IMR-90 (cell line): ENCODE data around the gene EPB41L2. TPM values are rescaled to one million over a fixed set of nuclear protein-coding genes. Genes with fewer than 3 reads are reported as not detected.

Source experiments
- ATAC-seq: fragments of 200-7000 bp; cut with Tn5 transposase; 2 replicates; pipeline ENCODE4 v1.9.1; 2020; ENCODE audit warnings: low read depth, mild to moderate bottlenecking, moderate library complexity
- BruUV-seq: library from RNA; stranded (reverse); fragments of 400-500 nt; replicated peaks from 2 replicates; lab custom pipeline; 2021; lab: Mats Ljungman, UMichigan
- CTCF ChIA-PET: fragments of 300-600 bp; formaldehyde crosslinking; extraction: SDS; loops from one replicate; lab custom pipeline; 2021; ENCODE audit warnings: antibody characterized with exemption; lab: Yijun Ruan, JAX
- POLR2A ChIA-PET: fragments of 300-600 bp; sonication (Branson Sonifier 250); formaldehyde crosslinking; loops from one replicate; lab custom pipeline; 2022; ENCODE audit warnings: antibody characterized with exemption; ENCODE audit not compliant: unreplicated experiment; lab: Charles Lee
- DNase-seq: peaks from one replicate; pipeline ENCODE4 v3.0.0; 2013
- H2AFZ ChIP-seq: replicated peaks from 2 replicates; pipeline ENCODE3; 2013; ENCODE audit warnings: low read length, mild to moderate bottlenecking; ENCODE audit not compliant: poor library complexity
- H2AK5ac ChIP-seq: 2 replicates; pipeline ENCODE4 v1.6.1; 2013; ENCODE audit warnings: low read depth, low read length, inconsistent platforms
- H2AK9ac ChIP-seq: replicated peaks from 2 replicates; pipeline ENCODE3; 2013; ENCODE audit warnings: mild to moderate bottlenecking, low read depth, low read length, moderate library complexity; ENCODE audit not compliant: poor library complexity
- H2BK120ac ChIP-seq: 2 replicates; pipeline ENCODE4 v1.6.1; 2013; ENCODE audit warnings: low read depth, low read length, inconsistent platforms
- H2BK15ac ChIP-seq: 3 replicates; pipeline ENCODE4 v1.6.1; 2013; ENCODE audit warnings: low read depth, low read length, inconsistent platforms
- H2BK20ac ChIP-seq: 2 replicates; pipeline ENCODE4 v1.6.1; 2013; ENCODE audit warnings: low read depth, mild to moderate bottlenecking, inconsistent platforms, low read length, moderate library complexity
- H2BK5ac ChIP-seq: 2 replicates; pipeline ENCODE4 v1.6.1; 2013; ENCODE audit warnings: mild to moderate bottlenecking, low read depth, low read length, inconsistent platforms; ENCODE audit not compliant: poor library complexity, severe bottlenecking
- H3K14ac ChIP-seq: replicated peaks from 2 replicates; pipeline ENCODE4 v1.6.1; 2013; ENCODE audit warnings: low read depth, low read length, inconsistent platforms
- H3K18ac ChIP-seq: 2 replicates; pipeline ENCODE4 v1.6.1; 2013; ENCODE audit warnings: low read depth, low read length, control low read depth
- H3K23ac ChIP-seq: 2 replicates; pipeline ENCODE4 v1.6.1; 2013; ENCODE audit warnings: low read depth, low read length, inconsistent platforms
- H3K27ac ChIP-seq: 2 replicates; pipeline ENCODE4 v1.5.1; 2013; ENCODE audit warnings: mild to moderate bottlenecking, control low read depth, low read length; ENCODE audit not compliant: insufficient read depth
- H3K27me3 ChIP-seq: 2 replicates; pipeline ENCODE4 v1.6.1; 2013; ENCODE audit warnings: low read length; ENCODE audit not compliant: control insufficient read depth, insufficient read depth
- H3K36me3 ChIP-seq: 2 replicates; pipeline ENCODE4 v1.6.1; 2013; ENCODE audit warnings: low read length, mixed read lengths; ENCODE audit not compliant: control insufficient read depth, insufficient read depth
- H3K4ac ChIP-seq: 2 replicates; pipeline ENCODE4 v1.6.1; 2013; ENCODE audit warnings: low read depth, low read length, inconsistent platforms
- H3K4me1 ChIP-seq: 2 replicates; pipeline ENCODE4 v1.6.1; 2013; ENCODE audit warnings: low read length, mixed read lengths; ENCODE audit not compliant: control insufficient read depth, insufficient read depth
- H3K4me2 ChIP-seq: 2 replicates; pipeline ENCODE4 v1.6.1; 2013; ENCODE audit warnings: low read depth, mild to moderate bottlenecking, control low read depth, low read length, moderate library complexity
- H3K4me3 ChIP-seq: 2 replicates; pipeline ENCODE4 v1.5.1; 2013; ENCODE audit warnings: low read depth, mild to moderate bottlenecking, control low read depth, low read length, moderate library complexity; ENCODE audit not compliant: insufficient read depth
- H3K56ac ChIP-seq: 2 replicates; pipeline ENCODE4 v1.6.1; 2013; ENCODE audit warnings: low read length, inconsistent platforms; ENCODE audit not compliant: insufficient read depth; ENCODE audit errors: extremely low read depth
- H3K79me1 ChIP-seq, 2 experiments: 2 replicates each; pipeline ENCODE4 v1.6.1; 2013; ENCODE audit warnings: low read length in 2 of 2, inconsistent platforms in 1 of 2, low read depth in 1 of 2
- H3K9ac ChIP-seq: 2 replicates; pipeline ENCODE4 v1.6.1; 2013; ENCODE audit warnings: low read depth, low read length, control low read depth
- H3K9me1 ChIP-seq: 2 replicates; pipeline ENCODE4 v1.6.1; 2013; ENCODE audit warnings: low read length, inconsistent platforms; ENCODE audit not compliant: insufficient read depth
- H3K9me3 ChIP-seq: 2 replicates; pipeline ENCODE4 v1.6.1; 2013; ENCODE audit warnings: low read length; ENCODE audit not compliant: control insufficient read depth, insufficient read depth
- H4K20me1 ChIP-seq: 2 replicates; pipeline ENCODE4 v1.6.1; 2013; ENCODE audit warnings: low read length, inconsistent platforms; ENCODE audit not compliant: insufficient read depth
- H4K5ac ChIP-seq: 2 replicates; pipeline ENCODE4 v1.6.1; 2013; ENCODE audit warnings: mild to moderate bottlenecking, low read depth, low read length, control low read depth
- H4K8ac ChIP-seq, 2 experiments: 2 replicates each; pipeline ENCODE4 v1.6.1; 2013; ENCODE audit warnings: low read depth in 2 of 2, low read length in 2 of 2, control low read depth in 1 of 2, inconsistent platforms in 1 of 2
- H4K91ac ChIP-seq: 2 replicates; pipeline ENCODE4 v1.6.1; 2013; ENCODE audit warnings: low read depth, low read length, inconsistent platforms; ENCODE audit not compliant: insufficient read depth
- BHLHE40 ChIP-seq: fragments of 150-350 bp; IDR thresholded peaks from 2 replicates; pipeline ENCODE4 v1.6.1; 2016; ENCODE audit warnings: mild to moderate bottlenecking, low read depth, low read length
- CEBPB ChIP-seq: IDR thresholded peaks from 2 replicates; pipeline ENCODE4 v1.6.1; 2012; ENCODE audit warnings: low read depth, low read length, improper control_type of control experiment
- CHD1 ChIP-seq: IDR thresholded peaks from 2 replicates; pipeline ENCODE4 v1.6.1; 2012; ENCODE audit warnings: low read depth, low read length, improper control_type of control experiment
- FOS ChIP-seq: fragments of 150-350 bp; IDR thresholded peaks from 2 replicates; pipeline ENCODE4 v1.6.1; 2016; ENCODE audit warnings: low read depth, low read length
- MAFK ChIP-seq: IDR thresholded peaks from 2 replicates; pipeline ENCODE4 v1.6.1; 2012; ENCODE audit warnings: low read depth, low read length, improper control_type of control experiment
- MAZ ChIP-seq: IDR thresholded peaks from 2 replicates; pipeline ENCODE4 v1.6.1; 2012; ENCODE audit warnings: low read depth, mild to moderate bottlenecking, low read length, improper control_type of control experiment, moderate library complexity, borderline replicate concordance
- MXI1 ChIP-seq: IDR thresholded peaks from 2 replicates; pipeline ENCODE4 v1.6.1; 2012; ENCODE audit warnings: low read depth, mild to moderate bottlenecking, low read length, moderate library complexity, borderline replicate concordance
- NFE2L2 ChIP-seq: fragments of 150-350 bp; IDR thresholded peaks from 2 replicates; pipeline ENCODE4 v1.6.1; 2016; ENCODE audit warnings: low read depth, mild to moderate bottlenecking, low read length
- POLR2A ChIP-seq: IDR thresholded peaks from 2 replicates; pipeline ENCODE4 v1.6.1; 2012; ENCODE audit warnings: mild to moderate bottlenecking, low read depth, low read length
- RAD21 ChIP-seq: IDR thresholded peaks from 2 replicates; pipeline ENCODE4 v1.6.1; 2012; ENCODE audit warnings: low read length, improper control_type of control experiment
- RCOR1 ChIP-seq: IDR thresholded peaks from 2 replicates; pipeline ENCODE4 v1.6.1; 2012; ENCODE audit warnings: mild to moderate bottlenecking, low read length, improper control_type of control experiment; ENCODE audit not compliant: insufficient replicate concordance
- RFX5 ChIP-seq: IDR thresholded peaks from 2 replicates; pipeline ENCODE4 v1.8.0; 2012; ENCODE audit warnings: low read depth, mild to moderate bottlenecking, low read length, moderate library complexity
- SMC3 ChIP-seq: fragments of 150-350 bp; IDR thresholded peaks from 2 replicates; pipeline ENCODE4 v1.6.1; 2016; ENCODE audit warnings: low read depth, mild to moderate bottlenecking, antibody characterized with exemption, low read length, moderate library complexity
- WGBS, 2 experiments: methylation state at CpG; one replicate each; pipeline versions ENCODE4 v1.1.5 to v1.1.7; 2013; ENCODE audit warnings: missing lambda C conversion rate in 2 of 2; ENCODE audit not compliant: insufficient read length in 1 of 2; ENCODE audit errors: extremely low coverage in 2 of 2; 5-methylcytosine and 5-hydroxymethylcytosine counted together
- dilution Hi-C: fragments of 300-500 bp; cut with HindIII; formaldehyde crosslinking; loops from one replicate; pipeline ENCODE4 v1.14.3; 2018; ENCODE audit warnings: low sequenced_read_pairs; ENCODE audit not compliant: unreplicated experiment
- in situ Hi-C: fragments of 300-500 bp; cut with MboI; formaldehyde crosslinking; loops from 3 replicates; pipeline ENCODE4 v1.14.3; 2019; ENCODE audit warnings: low sequenced_read_pairs, inconsistent platforms, mixed read lengths
- intact Hi-C: fragments of 100-400 bp; cut with micrococcal nuclease; formaldehyde crosslinking; loops from 2 replicates; pipeline ENCODE4 v1.10.0; 2022
- polyA plus RNA-seq, 3 experiments: library from polyadenylated mRNA; depleted of rRNA; stranded (reverse); fragments of >200 nt; gene quantifications; 2 replicates each; pipeline ENCODE4 v1.2.3, GENCODE V29; 2012; ENCODE audit warnings: low replicate concordance in 1 of 3
- total RNA-seq: library from RNA; depleted of rRNA; stranded (reverse); fragments of >200 nt; gene quantifications from 2 replicates; pipeline ENCODE4 v1.2.3, GENCODE V29; 2012
- TF ChIP-seq, protein P1 (sequence below): fragments of 150-350 bp; IDR thresholded peaks from 2 replicates; pipeline ENCODE4 v1.6.1; 2017; ENCODE audit warnings: mild to moderate bottlenecking, antibody characterized with exemption, low read length, low read depth
- TF ChIP-seq, protein P2 (sequence below): conservative IDR thresholded peaks from 2 replicates; pipeline ENCODE4 v1.5.1; 2012; ENCODE audit warnings: mild to moderate bottlenecking, low read depth, low read length, improper control_type of control experiment
- TF ChIP-seq, protein P3 (sequence below): fragments of 150-350 bp; IDR thresholded peaks from 2 replicates; pipeline ENCODE4 v1.6.1; 2016; ENCODE audit warnings: low read depth, mild to moderate bottlenecking, low read length, moderate library complexity, borderline replicate concordance

Gene EPB41L2
- total and polyA plus RNA-seq, 2 of the 4 experiments (the other 2 are of a cell fraction), result 85.7 to 99.8 TPM

DNA sequence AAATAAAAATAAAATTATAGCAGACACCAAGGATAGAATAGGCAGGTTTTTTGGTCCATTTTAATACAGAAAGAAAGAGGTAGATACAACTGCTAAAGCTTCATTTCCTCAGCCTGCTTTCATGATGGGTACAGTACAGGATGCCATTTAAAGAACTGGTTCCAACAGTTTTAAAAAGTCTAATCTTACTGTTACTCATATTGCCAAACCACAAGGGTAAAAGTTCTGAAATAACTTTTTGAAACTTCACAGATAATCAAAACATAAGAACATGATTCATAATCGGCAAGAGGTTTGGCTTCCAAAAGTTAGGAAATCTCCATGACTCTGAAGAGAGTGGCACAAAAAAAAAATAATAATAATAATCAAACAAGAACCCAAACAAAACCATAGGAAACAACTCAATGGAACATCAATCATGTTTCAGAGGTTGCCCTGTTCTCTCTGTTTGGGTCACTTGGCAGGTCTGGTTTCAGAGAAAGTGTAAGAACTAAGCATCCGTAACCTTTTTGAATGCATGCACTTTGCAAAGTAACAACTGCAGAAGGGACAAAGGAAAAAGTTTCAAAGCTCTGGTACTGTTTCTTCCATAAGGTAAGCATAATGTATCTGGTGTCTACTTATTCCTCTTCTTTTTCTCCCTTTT lies 156.2 kb downstream of the EPB41L2 start:
- ATAC-seq (peak; percentile 90), DNase-seq (peak; percentile 88)
- TF ChIP-seq RAD21, result no peak
- TF ChIP-seq FOS, result peak; percentile 61
- TF ChIP-seq NFE2L2, result no peak
- TF ChIP-seq POLR2A, result no peak
- no peak for TF ChIP-seq BHLHE40
- TF ChIP-seq CHD1, result no peak
- no peak for TF ChIP-seq MAFK
- TF ChIP-seq MAZ, result no peak
- TF ChIP-seq CEBPB, result peak; percentile 85
- TF ChIP-seq, protein P1, sequence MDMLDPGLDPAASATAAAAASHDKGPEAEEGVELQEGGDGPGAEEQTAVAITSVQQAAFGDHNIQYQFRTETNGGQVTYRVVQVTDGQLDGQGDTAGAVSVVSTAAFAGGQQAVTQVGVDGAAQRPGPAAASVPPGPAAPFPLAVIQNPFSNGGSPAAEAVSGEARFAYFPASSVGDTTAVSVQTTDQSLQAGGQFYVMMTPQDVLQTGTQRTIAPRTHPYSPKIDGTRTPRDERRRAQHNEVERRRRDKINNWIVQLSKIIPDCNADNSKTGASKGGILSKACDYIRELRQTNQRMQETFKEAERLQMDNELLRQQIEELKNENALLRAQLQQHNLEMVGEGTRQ, result no peak
- no peak for TF ChIP-seq RFX5
- no peak for TF ChIP-seq RCOR1
- no peak for TF ChIP-seq MXI1
- TF ChIP-seq SMC3, result no peak
- TF ChIP-seq, protein P2, sequence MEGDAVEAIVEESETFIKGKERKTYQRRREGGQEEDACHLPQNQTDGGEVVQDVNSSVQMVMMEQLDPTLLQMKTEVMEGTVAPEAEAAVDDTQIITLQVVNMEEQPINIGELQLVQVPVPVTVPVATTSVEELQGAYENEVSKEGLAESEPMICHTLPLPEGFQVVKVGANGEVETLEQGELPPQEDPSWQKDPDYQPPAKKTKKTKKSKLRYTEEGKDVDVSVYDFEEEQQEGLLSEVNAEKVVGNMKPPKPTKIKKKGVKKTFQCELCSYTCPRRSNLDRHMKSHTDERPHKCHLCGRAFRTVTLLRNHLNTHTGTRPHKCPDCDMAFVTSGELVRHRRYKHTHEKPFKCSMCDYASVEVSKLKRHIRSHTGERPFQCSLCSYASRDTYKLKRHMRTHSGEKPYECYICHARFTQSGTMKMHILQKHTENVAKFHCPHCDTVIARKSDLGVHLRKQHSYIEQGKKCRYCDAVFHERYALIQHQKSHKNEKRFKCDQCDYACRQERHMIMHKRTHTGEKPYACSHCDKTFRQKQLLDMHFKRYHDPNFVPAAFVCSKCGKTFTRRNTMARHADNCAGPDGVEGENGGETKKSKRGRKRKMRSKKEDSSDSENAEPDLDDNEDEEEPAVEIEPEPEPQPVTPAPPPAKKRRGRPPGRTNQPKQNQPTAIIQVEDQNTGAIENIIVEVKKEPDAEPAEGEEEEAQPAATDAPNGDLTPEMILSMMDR, result no peak
- TF ChIP-seq, protein P3, sequence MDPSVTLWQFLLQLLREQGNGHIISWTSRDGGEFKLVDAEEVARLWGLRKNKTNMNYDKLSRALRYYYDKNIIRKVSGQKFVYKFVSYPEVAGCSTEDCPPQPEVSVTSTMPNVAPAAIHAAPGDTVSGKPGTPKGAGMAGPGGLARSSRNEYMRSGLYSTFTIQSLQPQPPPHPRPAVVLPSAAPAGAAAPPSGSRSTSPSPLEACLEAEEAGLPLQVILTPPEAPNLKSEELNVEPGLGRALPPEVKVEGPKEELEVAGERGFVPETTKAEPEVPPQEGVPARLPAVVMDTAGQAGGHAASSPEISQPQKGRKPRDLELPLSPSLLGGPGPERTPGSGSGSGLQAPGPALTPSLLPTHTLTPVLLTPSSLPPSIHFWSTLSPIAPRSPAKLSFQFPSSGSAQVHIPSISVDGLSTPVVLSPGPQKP, result no peak
- Histone ChIP-seq H4K5ac (no peak overlapping the region), H2BK5ac (peak overlapping the region; percentile 43), H3K4me3 (no peak overlapping the region), H2AK9ac (no peak overlapping the region), H3K18ac (peak overlapping the region; percentile 42; the same call in 1 of the 2 replicates), H3K36me3 (peaks cover 3% of the 10 kb centered on the region), H3K27me3 (no peaks in the 10 kb centered on the region), H4K20me1 (peaks cover 14% of the 10 kb centered on the region; the same call in 1 of the 2 replicates), H3K79me1 (peaks cover 15 to 43% of the 10 kb centered on the region in 2 experiments), H2AFZ (no peak overlapping the region), H4K91ac (no peak overlapping the region), H4K8ac (no peak overlapping the region), H2BK15ac (no peak overlapping the region), H3K14ac (no peak overlapping the region), H2AK5ac (no peak overlapping the region), H3K9me1 (no peaks in the 10 kb centered on the region), H3K4me1 (peaks cover 13% of the 10 kb centered on the region), H3K9ac (no peak overlapping the region), H2BK120ac (no peak overlapping the region), H3K23ac (no peak overlapping the region), H3K9me3 (no peaks in the 10 kb centered on the region), H3K27ac (peak overlapping the region; percentile 41; the same call in 1 of the 2 replicates), H2BK20ac (no peak overlapping the region), H3K4me2 (peak overlapping the region; percentile 58), H3K56ac (no peak overlapping the region), H3K4ac (no peak overlapping the region)
- ChIA-PET POLR2A (no interaction called here), CTCF (no interaction called here)
- no TSS peak for BruUV-seq
- intact Hi-C loops, result loop anchor here (5.0 kb wide), 1 partner anchor 60 kb away; no protein-coding TSS in a partner anchor
- no CpG with 5 or more reads among the region's 2 CpGs for WGBS, 2 experiments
- in situ Hi-C loops, result no loop called here
- dilution Hi-C loops, result no loop called here
